SK-N-SH treated with all-trans-retinoic acid at 6 μM for 48 hours (cell line): ENCODE measurements around the gene LMAN1.

Experiments used
- ATAC-seq: fragments of 200-7000 bp; cut with Tn5 transposase; 3 replicates; pipeline ENCODE4 v1.9.1; 2020; ENCODE audit warnings: mild to moderate bottlenecking, moderate library complexity
- ARNTL ChIP-seq: fragments of 450-650 bp; formaldehyde crosslinking; IDR thresholded peaks from 2 replicates; pipeline ENCODE4 v1.5.0; 2020; ENCODE audit warnings: low read depth, mild to moderate bottlenecking, moderate library complexity, borderline replicate concordance
- BACH2 ChIP-seq: fragments of 250-450 bp; sonication (Bioruptor Pico); IDR thresholded peaks from 2 replicates; pipeline ENCODE4 v1.9.0; 2021; ENCODE audit warnings: mild to moderate bottlenecking, borderline replicate concordance
- CSDC2 ChIP-seq: fragments of 250-450 bp; sonication (Bioruptor Pico); IDR thresholded peaks from 2 replicates; pipeline ENCODE4 v1.5.0; 2020; ENCODE audit warnings: mild to moderate bottlenecking, moderate library complexity
- ESRRG ChIP-seq: fragments of 250-450 bp; sonication (Bioruptor Pico); IDR thresholded peaks from 2 replicates; pipeline ENCODE4 v1.6.1; 2021; ENCODE audit warnings: mild to moderate bottlenecking
- GLIS3 ChIP-seq: fragments of 250-450 bp; sonication (Bioruptor Pico); IDR thresholded peaks from 2 replicates; pipeline ENCODE4 v1.5.0; 2020; ENCODE audit warnings: mild to moderate bottlenecking, moderate library complexity
- OSR1 ChIP-seq: fragments of 250-450 bp; sonication (Bioruptor Pico); IDR thresholded peaks from 2 replicates; pipeline ENCODE4 v1.8.0; 2022; ENCODE audit warnings: moderate library complexity, mild to moderate bottlenecking, inconsistent platforms
- PPARA ChIP-seq: fragments of 250-450 bp; sonication (Bioruptor Pico); IDR thresholded peaks from 2 replicates; pipeline ENCODE4 v1.5.0; 2020; ENCODE audit warnings: mild to moderate bottlenecking, borderline replicate concordance
- RARB ChIP-seq: fragments of 250-450 bp; sonication (Bioruptor Pico); IDR thresholded peaks from 2 replicates; pipeline ENCODE4 v1.8.0; 2021; ENCODE audit warnings: mild to moderate bottlenecking, moderate library complexity
- SNAI2 ChIP-seq: fragments of 250-450 bp; sonication (Bioruptor Pico); IDR thresholded peaks from 2 replicates; pipeline ENCODE4 v1.5.0; 2020; ENCODE audit warnings: mild to moderate bottlenecking, moderate library complexity
- TCF4 ChIP-seq: fragments of 250-450 bp; sonication (Bioruptor Pico); IDR thresholded peaks from 2 replicates; pipeline ENCODE4 v1.8.0; 2021; ENCODE audit warnings: mild to moderate bottlenecking, moderate library complexity, borderline replicate concordance
- TOX ChIP-seq: fragments of 250-450 bp; sonication (Bioruptor Pico); IDR thresholded peaks from 2 replicates; pipeline ENCODE4 v1.8.0; 2021; ENCODE audit warnings: mild to moderate bottlenecking, moderate library complexity, borderline replicate concordance
- ZC3H10 ChIP-seq: fragments of 250-450 bp; sonication (Bioruptor Pico); IDR thresholded peaks from 2 replicates; pipeline ENCODE4 v1.5.1; 2021; ENCODE audit warnings: mild to moderate bottlenecking, moderate library complexity
- ZFP30 ChIP-seq: fragments of 450-650 bp; formaldehyde crosslinking; IDR thresholded peaks from 2 replicates; pipeline ENCODE4 v1.5.0; 2022; ENCODE audit warnings: mild to moderate bottlenecking, moderate library complexity
- ZNF565 ChIP-seq: fragments of 450-650 bp; formaldehyde crosslinking; conservative IDR thresholded peaks from 2 replicates; pipeline ENCODE4 v1.5.0; 2020; ENCODE audit warnings: low read depth, mild to moderate bottlenecking, moderate library complexity
- ZNF8 ChIP-seq: fragments of 450-650 bp; formaldehyde crosslinking; IDR thresholded peaks from 2 replicates; pipeline ENCODE4 v1.5.0; 2020; ENCODE audit warnings: mild to moderate bottlenecking, moderate library complexity
- TF ChIP-seq, protein P1 (sequence below): fragments of 250-450 bp; sonication (Bioruptor Pico); IDR thresholded peaks from 2 replicates; pipeline ENCODE4 v1.8.0; 2021; ENCODE audit warnings: low read depth, mild to moderate bottlenecking, moderate library complexity, borderline replicate concordance
- TF ChIP-seq, protein P2 (sequence below): fragments of 250-450 bp; sonication (Bioruptor Pico); IDR thresholded peaks from 2 replicates; pipeline ENCODE4 v1.5.1; 2021; ENCODE audit warnings: mild to moderate bottlenecking, moderate library complexity
- TF ChIP-seq, protein P3 (sequence below): fragments of 250-450 bp; sonication (Bioruptor Pico); IDR thresholded peaks from 2 replicates; pipeline ENCODE4 v1.5.0; 2020; ENCODE audit warnings: mild to moderate bottlenecking, moderate library complexity
- TF ChIP-seq, protein P4 (sequence below): fragments of 250-450 bp; sonication (Bioruptor Pico); IDR thresholded peaks from 2 replicates; pipeline ENCODE4 v1.5.1; 2020; ENCODE audit warnings: low read depth, mild to moderate bottlenecking, moderate library complexity
- TF ChIP-seq, protein P5 (sequence below): fragments of 250-450 bp; sonication (Bioruptor Pico); IDR thresholded peaks from 2 replicates; pipeline ENCODE4 v1.8.0; 2020; ENCODE audit warnings: mild to moderate bottlenecking, moderate library complexity, borderline replicate concordance

The LMAN1 gene

DNA sequence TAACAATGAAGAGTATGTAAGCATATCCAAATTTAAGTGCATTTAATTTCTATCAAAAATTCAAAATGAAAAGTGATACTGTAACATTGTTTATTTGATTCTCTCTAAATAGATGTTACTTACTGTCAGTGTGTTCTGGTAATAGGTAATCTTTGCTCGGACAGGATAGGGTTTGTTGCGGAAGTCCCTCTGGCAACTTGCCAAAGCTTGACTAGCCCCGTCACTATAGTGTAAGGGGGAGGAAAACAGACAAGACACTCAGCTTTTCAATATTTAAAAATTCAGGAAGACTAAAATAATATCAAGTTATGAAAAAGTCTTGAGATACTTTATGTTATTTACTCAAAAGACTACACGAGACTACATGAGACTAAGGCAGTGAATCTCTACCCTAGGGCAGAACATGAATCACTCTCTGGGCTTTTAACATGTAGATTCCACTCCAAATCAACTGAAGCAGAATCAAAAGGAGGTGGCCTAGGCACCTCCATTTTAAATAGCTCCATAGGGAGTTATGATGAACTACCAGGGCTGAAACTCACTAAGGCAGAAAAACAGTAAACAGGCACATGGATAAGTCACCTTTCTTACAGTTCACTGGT lies 5.9 kb downstream of the LMAN1 start:
- no peak for ATAC-seq
- no peak for TF ChIP-seq SNAI2 (CRISPR knock-in tag)
- no peak for TF ChIP-seq ZC3H10 (CRISPR knock-in tag)
- TF ChIP-seq GLIS3 (CRISPR knock-in tag) = no peak
- TF ChIP-seq ESRRG = no peak
- TF ChIP-seq ZFP30 (CRISPR knock-in tag) = no peak
- no peak for TF ChIP-seq ZNF565
- TF ChIP-seq, protein P1, sequence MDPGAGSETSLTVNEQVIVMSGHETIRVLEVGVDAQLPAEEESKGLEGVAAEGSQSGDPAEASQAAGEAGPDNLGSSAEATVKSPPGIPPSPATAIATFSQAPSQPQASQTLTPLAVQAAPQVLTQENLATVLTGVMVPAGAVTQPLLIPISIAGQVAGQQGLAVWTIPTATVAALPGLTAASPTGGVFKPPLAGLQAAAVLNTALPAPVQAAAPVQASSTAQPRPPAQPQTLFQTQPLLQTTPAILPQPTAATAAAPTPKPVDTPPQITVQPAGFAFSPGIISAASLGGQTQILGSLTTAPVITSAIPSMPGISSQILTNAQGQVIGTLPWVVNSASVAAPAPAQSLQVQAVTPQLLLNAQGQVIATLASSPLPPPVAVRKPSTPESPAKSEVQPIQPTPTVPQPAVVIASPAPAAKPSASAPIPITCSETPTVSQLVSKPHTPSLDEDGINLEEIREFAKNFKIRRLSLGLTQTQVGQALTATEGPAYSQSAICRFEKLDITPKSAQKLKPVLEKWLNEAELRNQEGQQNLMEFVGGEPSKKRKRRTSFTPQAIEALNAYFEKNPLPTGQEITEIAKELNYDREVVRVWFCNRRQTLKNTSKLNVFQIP (CRISPR knock-in tag) = no peak
- no peak for TF ChIP-seq CSDC2 (CRISPR knock-in tag)
- no peak for TF ChIP-seq RARB
- no peak for TF ChIP-seq TCF4 (CRISPR knock-in tag)
- no peak for TF ChIP-seq PPARA (CRISPR knock-in tag)
- no peak for TF ChIP-seq ZNF8 (CRISPR knock-in tag)
- TF ChIP-seq TOX = no peak
- no peak for TF ChIP-seq BACH2 (CRISPR knock-in tag)

DNA sequence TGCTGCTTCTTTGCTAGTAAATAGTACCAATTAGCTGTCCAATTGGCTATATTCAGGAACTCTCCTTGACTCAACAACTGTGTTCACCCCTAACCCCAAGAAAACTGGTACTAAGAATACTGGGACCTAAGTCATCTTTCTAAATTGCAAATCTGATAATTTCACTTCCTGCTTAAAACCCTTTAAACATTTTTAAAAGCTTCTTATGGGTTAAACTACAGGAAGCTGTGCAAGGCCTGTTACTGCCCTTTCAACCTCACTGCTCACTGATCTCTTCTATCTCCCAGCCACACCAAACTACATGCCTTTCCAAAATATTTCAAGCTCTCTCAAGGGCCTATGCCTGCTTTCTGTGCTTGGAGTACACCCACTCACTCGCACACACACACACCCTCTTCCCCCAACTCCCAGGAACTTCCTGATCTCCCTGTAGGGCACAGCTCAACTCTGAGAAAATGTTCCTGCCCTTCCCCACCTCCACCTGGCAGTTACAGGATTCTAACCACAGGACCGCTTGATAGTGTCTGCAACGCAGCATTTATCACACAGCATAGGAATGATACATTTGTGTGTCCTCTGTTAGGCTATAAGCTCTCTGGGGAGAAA lies 6.7 kb downstream of the LMAN1 start:
- TF ChIP-seq CSDC2 (CRISPR knock-in tag) = no peak
- no peak for TF ChIP-seq ARNTL (CRISPR knock-in tag)
- no peak for TF ChIP-seq SNAI2 (CRISPR knock-in tag)
- TF ChIP-seq, protein P2, sequence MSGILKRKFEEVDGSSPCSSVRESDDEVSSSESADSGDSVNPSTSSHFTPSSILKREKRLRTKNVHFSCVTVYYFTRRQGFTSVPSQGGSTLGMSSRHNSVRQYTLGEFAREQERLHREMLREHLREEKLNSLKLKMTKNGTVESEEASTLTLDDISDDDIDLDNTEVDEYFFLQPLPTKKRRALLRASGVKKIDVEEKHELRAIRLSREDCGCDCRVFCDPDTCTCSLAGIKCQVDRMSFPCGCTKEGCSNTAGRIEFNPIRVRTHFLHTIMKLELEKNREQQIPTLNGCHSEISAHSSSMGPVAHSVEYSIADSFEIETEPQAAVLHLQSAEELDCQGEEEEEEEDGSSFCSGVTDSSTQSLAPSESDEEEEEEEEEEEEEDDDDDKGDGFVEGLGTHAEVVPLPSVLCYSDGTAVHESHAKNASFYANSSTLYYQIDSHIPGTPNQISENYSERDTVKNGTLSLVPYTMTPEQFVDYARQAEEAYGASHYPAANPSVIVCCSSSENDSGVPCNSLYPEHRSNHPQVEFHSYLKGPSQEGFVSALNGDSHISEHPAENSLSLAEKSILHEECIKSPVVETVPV (CRISPR knock-in tag) = no peak
- TF ChIP-seq, protein P3, sequence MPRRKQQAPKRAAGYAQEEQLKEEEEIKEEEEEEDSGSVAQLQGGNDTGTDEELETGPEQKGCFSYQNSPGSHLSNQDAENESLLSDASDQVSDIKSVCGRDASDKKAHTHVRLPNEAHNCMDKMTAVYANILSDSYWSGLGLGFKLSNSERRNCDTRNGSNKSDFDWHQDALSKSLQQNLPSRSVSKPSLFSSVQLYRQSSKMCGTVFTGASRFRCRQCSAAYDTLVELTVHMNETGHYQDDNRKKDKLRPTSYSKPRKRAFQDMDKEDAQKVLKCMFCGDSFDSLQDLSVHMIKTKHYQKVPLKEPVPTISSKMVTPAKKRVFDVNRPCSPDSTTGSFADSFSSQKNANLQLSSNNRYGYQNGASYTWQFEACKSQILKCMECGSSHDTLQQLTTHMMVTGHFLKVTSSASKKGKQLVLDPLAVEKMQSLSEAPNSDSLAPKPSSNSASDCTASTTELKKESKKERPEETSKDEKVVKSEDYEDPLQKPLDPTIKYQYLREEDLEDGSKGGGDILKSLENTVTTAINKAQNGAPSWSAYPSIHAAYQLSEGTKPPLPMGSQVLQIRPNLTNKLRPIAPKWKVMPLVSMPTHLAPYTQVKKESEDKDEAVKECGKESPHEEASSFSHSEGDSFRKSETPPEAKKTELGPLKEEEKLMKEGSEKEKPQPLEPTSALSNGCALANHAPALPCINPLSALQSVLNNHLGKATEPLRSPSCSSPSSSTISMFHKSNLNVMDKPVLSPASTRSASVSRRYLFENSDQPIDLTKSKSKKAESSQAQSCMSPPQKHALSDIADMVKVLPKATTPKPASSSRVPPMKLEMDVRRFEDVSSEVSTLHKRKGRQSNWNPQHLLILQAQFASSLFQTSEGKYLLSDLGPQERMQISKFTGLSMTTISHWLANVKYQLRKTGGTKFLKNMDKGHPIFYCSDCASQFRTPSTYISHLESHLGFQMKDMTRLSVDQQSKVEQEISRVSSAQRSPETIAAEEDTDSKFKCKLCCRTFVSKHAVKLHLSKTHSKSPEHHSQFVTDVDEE (CRISPR knock-in tag) = no peak
- no peak for TF ChIP-seq TCF4 (CRISPR knock-in tag)
- no peak for TF ChIP-seq ZNF8 (CRISPR knock-in tag)
- no peak for TF ChIP-seq OSR1 (CRISPR knock-in tag)
- no peak for ATAC-seq

DNA sequence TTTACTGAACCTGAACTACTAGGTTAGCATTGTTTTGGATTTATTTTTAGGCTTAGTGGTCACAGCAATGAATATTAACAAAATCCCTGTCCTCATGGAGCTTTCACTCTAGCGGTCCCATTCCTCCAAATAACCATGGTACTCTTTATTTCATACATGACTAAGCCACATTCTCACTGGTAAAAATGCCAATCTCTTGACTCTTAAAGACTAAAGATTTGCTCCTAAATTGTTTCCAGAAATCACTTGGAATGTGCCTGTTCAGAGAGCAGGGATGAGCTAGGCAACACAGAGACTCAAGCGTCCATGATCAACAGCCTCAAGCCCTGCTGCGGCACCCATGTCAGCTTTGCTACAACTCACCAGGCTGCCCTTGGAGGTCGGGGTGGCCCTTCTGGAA lies 13.5 kb downstream of the LMAN1 start:
- ATAC-seq = no peak
- TF ChIP-seq, protein P4, sequence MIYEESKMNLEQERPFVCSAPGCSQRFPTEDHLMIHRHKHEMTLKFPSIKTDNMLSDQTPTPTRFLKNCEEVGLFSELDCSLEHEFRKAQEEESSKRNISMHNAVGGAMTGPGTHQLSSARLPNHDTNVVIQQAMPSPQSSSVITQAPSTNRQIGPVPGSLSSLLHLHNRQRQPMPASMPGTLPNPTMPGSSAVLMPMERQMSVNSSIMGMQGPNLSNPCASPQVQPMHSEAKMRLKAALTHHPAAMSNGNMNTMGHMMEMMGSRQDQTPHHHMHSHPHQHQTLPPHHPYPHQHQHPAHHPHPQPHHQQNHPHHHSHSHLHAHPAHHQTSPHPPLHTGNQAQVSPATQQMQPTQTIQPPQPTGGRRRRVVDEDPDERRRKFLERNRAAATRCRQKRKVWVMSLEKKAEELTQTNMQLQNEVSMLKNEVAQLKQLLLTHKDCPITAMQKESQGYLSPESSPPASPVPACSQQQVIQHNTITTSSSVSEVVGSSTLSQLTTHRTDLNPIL = no peak
- no peak for TF ChIP-seq PPARA (CRISPR knock-in tag)
- no peak for TF ChIP-seq SNAI2 (CRISPR knock-in tag)
- TF ChIP-seq OSR1 (CRISPR knock-in tag) = no peak
- TF ChIP-seq TOX = no peak
- TF ChIP-seq ZFP30 (CRISPR knock-in tag) = no peak
- no peak for TF ChIP-seq BACH2 (CRISPR knock-in tag)
- TF ChIP-seq, protein P5, sequence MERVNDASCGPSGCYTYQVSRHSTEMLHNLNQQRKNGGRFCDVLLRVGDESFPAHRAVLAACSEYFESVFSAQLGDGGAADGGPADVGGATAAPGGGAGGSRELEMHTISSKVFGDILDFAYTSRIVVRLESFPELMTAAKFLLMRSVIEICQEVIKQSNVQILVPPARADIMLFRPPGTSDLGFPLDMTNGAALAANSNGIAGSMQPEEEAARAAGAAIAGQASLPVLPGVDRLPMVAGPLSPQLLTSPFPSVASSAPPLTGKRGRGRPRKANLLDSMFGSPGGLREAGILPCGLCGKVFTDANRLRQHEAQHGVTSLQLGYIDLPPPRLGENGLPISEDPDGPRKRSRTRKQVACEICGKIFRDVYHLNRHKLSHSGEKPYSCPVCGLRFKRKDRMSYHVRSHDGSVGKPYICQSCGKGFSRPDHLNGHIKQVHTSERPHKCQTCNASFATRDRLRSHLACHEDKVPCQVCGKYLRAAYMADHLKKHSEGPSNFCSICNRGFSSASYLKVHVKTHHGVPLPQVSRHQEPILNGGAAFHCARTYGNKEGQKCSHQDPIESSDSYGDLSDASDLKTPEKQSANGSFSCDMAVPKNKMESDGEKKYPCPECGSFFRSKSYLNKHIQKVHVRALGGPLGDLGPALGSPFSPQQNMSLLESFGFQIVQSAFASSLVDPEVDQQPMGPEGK (CRISPR knock-in tag) = no peak
- TF ChIP-seq, protein P1 (CRISPR knock-in tag) = no peak
- TF ChIP-seq TCF4 (CRISPR knock-in tag) = no peak
- TF ChIP-seq, protein P2 (CRISPR knock-in tag) = no peak
- no peak for TF ChIP-seq ZC3H10 (CRISPR knock-in tag)
- TF ChIP-seq CSDC2 (CRISPR knock-in tag) = no peak
- TF ChIP-seq RARB = no peak
- no peak for TF ChIP-seq ZNF8 (CRISPR knock-in tag)
